Adrenal gland (tissue), 12 donors: ENCODE results near the gene KLF7. TPM values are rescaled to one million over a fixed set of nuclear protein-coding genes. Genes with fewer than 3 reads are reported as not detected.
A peak's percentile ranks its signal among the peaks of the same experiment; 100 is the strongest.

Experiments used
- DNase-seq, 7 donors: peaks; one replicate each; pipeline ENCODE4 v3.0.0-alpha.2; 2019 to 2020
- H3K27ac ChIP-seq, 5 donors: fragments of 200-600 bp; sonication (generic) in 4 of 5; 1 replicate in 3 of 5; 2 replicates in 2 of 5; pipeline versions ENCODE4 v1.5.1 to v1.8.0; 2016 to 2020; ENCODE audit warnings: mild to moderate bottlenecking in 1 of 5
- H3K27me3 ChIP-seq: fragments of 200-600 bp; 2 replicates; pipeline ENCODE4 v1.8.0; 2021
- H3K36me3 ChIP-seq, 2 donors: fragments of 200-600 bp; replicated peaks in 1 of 2; 1 replicate in 1 of 2; 2 replicates in 1 of 2; pipeline versions ENCODE4 v1.5.1 to v1.8.0; 2018 to 2022
- H3K4me1 ChIP-seq, 2 donors: fragments of 200-600 bp; replicated peaks in 1 of 2; 1 replicate in 1 of 2; 2 replicates in 1 of 2; pipeline versions ENCODE4 v1.5.1 to v1.8.0; 2018 to 2021
- H3K4me3 ChIP-seq, 4 donors: fragments of 200-600 bp; sonication (generic) in 3 of 4; one replicate each; pipeline ENCODE4 v1.5.1; 2016 to 2018
- H3K9me3 ChIP-seq, 3 donors: fragments of 200-600 bp; sonication (generic) in 1 of 3; replicated peaks in 1 of 3; 1 replicate in 2 of 3; 2 replicates in 1 of 3; pipeline versions ENCODE4 v1.5.1 to v1.8.0; 2016 to 2021
- POLR2A ChIP-seq, 2 donors: fragments of 450-650 bp; IDR thresholded peaks; one replicate each; pipeline ENCODE4 v1.6.1; 2017; ENCODE audit warnings: antibody characterized with exemption in 2 of 2, mild to moderate bottlenecking in 2 of 2, moderate library complexity in 1 of 2
- WGBS, 4 donors: extraction: QIAGEN DNeasy Blood & Tissue Kit in 2 of 4; methylation state at CpG; one replicate each; pipeline versions ENCODE4 v1.1.5 to v1.1.7; 2013 to 2017; 5-methylcytosine and 5-hydroxymethylcytosine counted together
- intact Hi-C, 2 donors: fragments of 100-400 bp; cut with DNase I; formaldehyde crosslinking; loops; one replicate each; pipeline versions ENCODE4 v1.14.1 to v1.15.0; 2022 to 2023
- polyA plus RNA-seq, 3 donors: library from polyadenylated mRNA; stranded (reverse); fragments of 200-250 nt in 2 of 3; fragments of 350-450 nt in 1 of 3; fragmentation: Illumina TruSeq in 1 of 3; extraction: RNeasy Lipid Tissue Mini Kit (QIAGEN cat#74804) in 1 of 3; gene quantifications; one replicate each; pipeline ENCODE4 v1.2.3, GENCODE V29; 2013 to 2014
- total RNA-seq, 9 donors: library from RNA; depleted of rRNA in 4 of 9; stranded (reverse); fragments of >200 nt in 4 of 9; fragments of 120-200 nt in 1 of 9; fragmentation: NEBNext Ultra II Directional in 1 of 9; extraction: Animal tissue kit (Norgen Biotek cat#: 25700) in 1 of 9; gene quantifications; one replicate each; pipeline versions ENCODE4 v1.1.0 to v1.2.4, GENCODE V29; 2013 to 2023
- TF ChIP-seq, protein P1 (sequence below), 6 experiments: fragments of 450-650 bp in 4 of 6; fragments of 200-600 bp in 2 of 6; sonication (generic) in 1 of 6; IDR thresholded peaks; 1 replicate in 5 of 6; 2 replicates in 1 of 6; pipeline versions ENCODE4 v1.5.1 to v1.8.0; 2016 to 2021; ENCODE audit warnings: antibody characterized with exemption in 6 of 6, mild to moderate bottlenecking in 2 of 6, moderate library complexity in 1 of 6
- donor health status: healthy with polysubstance abuse.
- donor health status: Bipolar disorder and iron deficiency.
- donor health status: DM: yes; HTN: yes; CAD: no.
- donor health status: DM: no; HTN: no; CAD: no.
- donor health status: DM: no; HTN: no; CAD: no.
- donor health status: DM: yes; HTN: yes; CAD: no.

KLF7 gene
- total and polyA plus RNA-seq, 12 donors: 3.6 to 45.9 (median 17.8) TPM

DNA sequence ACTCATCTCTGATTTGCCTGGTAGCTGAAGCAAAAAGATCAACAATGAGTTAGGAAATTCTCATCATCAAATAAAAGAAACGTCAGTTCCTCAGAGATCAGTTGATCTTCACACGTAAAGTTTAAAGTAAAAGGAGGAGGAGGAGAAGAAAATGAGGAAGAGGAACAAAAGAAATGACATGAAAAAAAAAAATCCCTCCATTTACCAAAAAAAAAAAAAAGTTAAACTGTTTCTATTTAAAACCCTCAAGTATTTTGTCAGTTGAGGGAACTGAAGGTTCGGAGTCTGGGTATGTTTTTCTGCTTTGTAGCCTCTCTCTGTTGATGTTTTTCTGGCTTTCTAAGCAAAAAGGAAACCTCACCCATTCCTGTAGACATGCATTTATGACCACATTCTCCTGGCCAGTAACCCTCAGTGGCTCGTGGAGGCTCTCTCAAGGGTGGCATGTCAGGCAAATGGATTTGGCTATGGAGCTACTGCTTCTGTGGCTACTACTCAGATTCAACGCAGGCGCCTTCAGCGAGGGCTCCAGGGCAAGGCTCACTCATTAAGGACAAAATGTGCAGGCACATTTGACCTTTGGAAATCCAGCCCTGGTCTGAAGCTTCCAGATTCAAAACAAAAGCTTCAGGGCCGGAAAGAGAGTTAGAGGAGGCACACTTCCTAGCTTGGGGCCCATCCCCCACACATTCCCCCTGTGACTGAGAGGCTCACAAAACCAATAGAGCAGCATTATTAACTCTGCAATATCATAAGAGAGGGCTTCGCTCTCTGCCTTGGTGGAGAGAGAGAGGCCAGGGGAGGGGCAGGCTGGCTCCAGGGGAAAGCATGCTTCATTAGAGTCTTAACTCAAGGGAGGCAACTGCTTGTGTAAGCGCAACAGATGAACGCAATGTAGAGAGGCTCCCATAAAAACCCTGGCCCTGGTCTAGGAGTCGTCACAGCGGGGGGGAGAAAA lies 22.3 kb downstream of the KLF7 start:
- peak in 1 of 2 donors; percentile 26 for TF ChIP-seq POLR2A (IDR thresholded peaks at IDR 0.05)
- TF ChIP-seq, protein P1, sequence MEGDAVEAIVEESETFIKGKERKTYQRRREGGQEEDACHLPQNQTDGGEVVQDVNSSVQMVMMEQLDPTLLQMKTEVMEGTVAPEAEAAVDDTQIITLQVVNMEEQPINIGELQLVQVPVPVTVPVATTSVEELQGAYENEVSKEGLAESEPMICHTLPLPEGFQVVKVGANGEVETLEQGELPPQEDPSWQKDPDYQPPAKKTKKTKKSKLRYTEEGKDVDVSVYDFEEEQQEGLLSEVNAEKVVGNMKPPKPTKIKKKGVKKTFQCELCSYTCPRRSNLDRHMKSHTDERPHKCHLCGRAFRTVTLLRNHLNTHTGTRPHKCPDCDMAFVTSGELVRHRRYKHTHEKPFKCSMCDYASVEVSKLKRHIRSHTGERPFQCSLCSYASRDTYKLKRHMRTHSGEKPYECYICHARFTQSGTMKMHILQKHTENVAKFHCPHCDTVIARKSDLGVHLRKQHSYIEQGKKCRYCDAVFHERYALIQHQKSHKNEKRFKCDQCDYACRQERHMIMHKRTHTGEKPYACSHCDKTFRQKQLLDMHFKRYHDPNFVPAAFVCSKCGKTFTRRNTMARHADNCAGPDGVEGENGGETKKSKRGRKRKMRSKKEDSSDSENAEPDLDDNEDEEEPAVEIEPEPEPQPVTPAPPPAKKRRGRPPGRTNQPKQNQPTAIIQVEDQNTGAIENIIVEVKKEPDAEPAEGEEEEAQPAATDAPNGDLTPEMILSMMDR (IDR thresholded peaks at IDR 0.05): no peak
- H3K27me3 ChIP-seq: no peaks in the 10 kb centered on the region
- H3K27ac ChIP-seq: peak overlapping the region; percentile 58 to 92 (median 74)
- intact Hi-C loops: no loop called here
- WGBS, 4 donors: 41 to 52% (median 44%) methylated on average over 13 of the region's 13 CpGs
- peak overlapping the region in 1 of 4 donors; percentile 35 for H3K4me3 ChIP-seq
- no peaks in the 10 kb centered on the region for H3K36me3 ChIP-seq
- no peaks in the 10 kb centered on the region for H3K9me3 ChIP-seq
- DNase-seq: peak; percentile 50 to 82 (median 72)
- H3K4me1 ChIP-seq: peaks cover 44 to 58% of the 10 kb centered on the region in 2 donors

DNA sequence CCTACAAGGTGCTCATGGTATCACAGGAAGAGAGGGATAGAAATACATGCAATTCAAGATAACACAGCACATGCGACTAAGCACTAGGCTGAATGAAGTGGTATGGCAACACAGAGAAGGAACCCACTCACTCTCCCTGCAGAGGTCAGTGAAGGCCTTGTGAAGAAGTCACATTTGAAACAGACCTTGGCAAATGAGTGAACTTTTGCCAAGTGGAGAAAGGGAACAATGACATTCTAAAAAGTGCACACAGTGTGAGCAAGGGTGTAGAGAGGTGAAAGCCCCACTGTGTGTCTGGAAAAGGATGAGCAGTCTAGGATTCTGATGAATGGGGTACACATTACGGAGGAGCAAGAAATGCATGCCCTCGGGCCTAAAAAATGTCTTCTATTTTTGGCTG lies 23.3 kb downstream of the KLF7 start:
- intact Hi-C loops: no loop called here
- H3K9me3 ChIP-seq: no peaks in the 10 kb centered on the region
- 19 to 27% (median 24%) methylated on average over 3 of the region's 3 CpGs for WGBS, 4 donors
- H3K4me3 ChIP-seq: peak overlapping the region in 1 of 4 donors; percentile 35
- peak in 6 of 7 donors; percentile 43 to 67 (median 58) for DNase-seq
- TF ChIP-seq POLR2A (IDR thresholded peaks at IDR 0.05): no peak
- TF ChIP-seq, protein P1 (IDR thresholded peaks at IDR 0.05): peak in 5 of 6 experiments; percentile 10 to 64 (median 44)
- H3K27ac ChIP-seq: peak overlapping the region; percentile 67 to 92 (median 74)
- no peaks in the 10 kb centered on the region for H3K27me3 ChIP-seq
- H3K36me3 ChIP-seq: no peaks in the 10 kb centered on the region
- H3K4me1 ChIP-seq: peaks cover 35 to 53% of the 10 kb centered on the region in 2 donors

DNA sequence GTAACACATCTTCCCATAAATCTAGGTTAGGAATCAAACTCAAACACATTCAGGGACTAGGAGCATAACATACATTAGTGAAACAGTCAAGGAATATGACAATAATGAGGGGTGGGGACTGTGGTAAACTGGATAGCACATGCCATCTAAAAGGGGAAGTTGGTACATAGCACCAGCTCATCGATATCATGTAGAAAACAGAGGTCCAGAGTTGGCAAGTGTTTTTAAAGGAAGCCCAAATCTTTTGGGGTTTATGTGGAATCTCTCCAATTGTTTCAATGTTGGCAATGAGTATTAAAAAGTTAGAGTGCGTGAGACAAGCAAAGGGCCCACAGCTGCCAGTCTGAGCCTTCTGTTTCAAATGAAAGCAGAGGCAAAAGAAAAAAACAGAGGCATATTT lies 24.4 kb downstream of the KLF7 start:
- no peaks in the 10 kb centered on the region for H3K9me3 ChIP-seq
- H3K36me3 ChIP-seq: no peaks in the 10 kb centered on the region
- H3K4me1 ChIP-seq: peaks cover 38 to 64% of the 10 kb centered on the region in 2 donors
- WGBS, 4 donors: 63 to 80% (median 74%) methylated on average over 2 of the region's 2 CpGs
- TF ChIP-seq, protein P1 (IDR thresholded peaks at IDR 0.05): no peak
- TF ChIP-seq POLR2A (IDR thresholded peaks at IDR 0.05): no peak
- no peak for DNase-seq
- intact Hi-C loops: no loop called here
- H3K27ac ChIP-seq: peak overlapping the region in 2 of 5 donors; percentile 87 to 92
- H3K4me3 ChIP-seq: no peak overlapping the region
- H3K27me3 ChIP-seq: no peaks in the 10 kb centered on the region

DNA sequence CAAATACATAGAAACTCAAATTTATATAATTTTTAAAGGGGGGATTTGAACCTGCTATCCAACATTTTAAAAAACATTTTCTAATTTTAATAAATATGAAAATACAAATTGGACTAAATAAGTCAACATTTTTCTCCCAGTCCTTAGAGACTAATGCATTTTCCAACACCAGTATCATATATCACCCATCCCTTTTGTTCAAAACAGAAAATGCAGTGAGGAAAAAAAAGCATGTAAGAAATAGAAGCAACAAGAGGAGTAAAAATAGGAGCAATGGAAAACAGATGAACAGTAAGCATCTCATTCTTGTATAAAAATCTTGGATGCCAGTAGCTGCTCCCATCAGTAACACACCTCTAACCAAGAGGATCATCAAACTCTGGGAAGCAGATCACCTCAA lies 25.5 kb downstream of the KLF7 start:
- Histone ChIP-seq H3K9me3 (no peaks in the 10 kb centered on the region), H3K36me3 (no peaks in the 10 kb centered on the region), H3K27me3 (no peaks in the 10 kb centered on the region), H3K27ac (no peak overlapping the region), H3K4me3 (no peak overlapping the region), H3K4me1 (peaks cover 38 to 71% of the 10 kb centered on the region in 2 donors)
- no peak for DNase-seq
- intact Hi-C loops: no loop called here
- no peak for TF ChIP-seq POLR2A (IDR thresholded peaks at IDR 0.05)
- TF ChIP-seq, protein P1 (IDR thresholded peaks at IDR 0.05): no peak
